HL-60 (cell line): ENCODE measurements around the gene COPB2.

Experiments used
- CTCF ChIP-seq: IDR thresholded peaks from one replicate; pipeline ENCODE4 v1.5.1; 2011; ENCODE audit warnings: low read length, control low read depth, inconsistent platforms; ENCODE audit not compliant: insufficient read depth
- GABPA ChIP-seq: IDR thresholded peaks from 2 replicates; pipeline ENCODE4 v1.6.1; 2012; ENCODE audit warnings: low read depth
- POLR2AphosphoS5 ChIP-seq: IDR thresholded peaks from 2 replicates; pipeline ENCODE4 v1.6.1; 2012; ENCODE audit warnings: low read depth
- REST ChIP-seq: IDR thresholded peaks from 2 replicates; pipeline ENCODE4 v1.6.1; 2012; ENCODE audit warnings: low read depth; ENCODE audit not compliant: insufficient replicate concordance
- SPI1 ChIP-seq: IDR thresholded peaks from 2 replicates; pipeline ENCODE4 v1.6.1; 2012; ENCODE audit warnings: low read depth, mild to moderate bottlenecking, borderline replicate concordance

DNA sequence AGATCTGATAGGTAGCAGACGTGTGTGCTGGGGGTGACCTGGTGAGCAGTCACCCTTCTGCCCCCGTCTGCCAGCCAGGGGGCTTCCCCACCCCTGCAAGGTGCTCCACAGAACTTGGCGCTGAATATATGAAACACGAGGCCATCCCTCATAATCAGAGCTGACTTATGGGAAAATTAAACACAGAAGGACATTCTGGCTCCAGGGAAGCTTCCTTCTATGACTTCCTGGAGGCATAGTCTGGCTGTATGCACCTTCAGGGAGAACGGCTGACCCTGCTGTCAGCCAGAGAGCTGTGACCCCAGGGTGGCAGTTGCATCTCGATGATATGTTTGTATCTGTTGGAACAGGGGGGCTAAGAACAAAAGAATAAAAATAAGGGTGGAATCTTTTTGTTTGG, 72.2 kb downstream of the COPB2 start:
- no peak for TF ChIP-seq CTCF
- TF ChIP-seq SPI1 = no peak
- TF ChIP-seq POLR2AphosphoS5 = no peak
- no peak for TF ChIP-seq GABPA
- TF ChIP-seq REST = no peak
